GM13976 (cell line): ENCODE data around the gene C1orf116.

Experiments used
- DNase-seq: peaks from one replicate; pipeline ENCODE4 v3.0.0; 2012; ENCODE audit warnings: low spot score
- in situ Hi-C: fragments of 300-500 bp; cut with MboI; formaldehyde crosslinking; loops from one replicate; pipeline ENCODE4 v1.12.0; 2022; ENCODE audit warnings: low sequenced_read_pairs, mixed read lengths, inconsistent platforms; ENCODE audit not compliant: unreplicated experiment
- TF ChIP-seq, protein P1 (sequence below): IDR thresholded peaks from 2 replicates; pipeline ENCODE4 v1.5.1; 2012; ENCODE audit warnings: borderline replicate concordance, mild to moderate bottlenecking; ENCODE audit not compliant: insufficient read depth; ENCODE audit errors: extremely low read depth, missing control alignments, control extremely low read depth

The C1orf116 gene

DNA sequence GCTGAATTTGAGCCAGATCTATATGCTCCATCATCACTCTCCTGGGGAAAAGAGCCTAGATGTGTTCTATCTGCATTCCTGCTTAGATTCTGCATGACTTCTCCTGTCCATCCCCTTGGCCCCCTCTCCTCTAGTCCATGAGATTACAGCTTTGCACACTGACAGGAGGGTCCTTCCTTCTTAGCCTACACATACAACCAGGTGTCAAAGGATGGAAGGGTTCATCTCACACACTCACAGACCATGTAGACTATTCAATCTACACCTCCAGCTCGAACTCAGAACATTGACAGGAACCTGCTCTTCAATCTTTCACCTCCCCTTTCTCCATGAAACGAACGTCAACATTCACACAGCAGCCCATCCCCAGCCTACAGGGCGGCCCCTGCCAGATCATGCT lies 13.8 kb downstream of the C1orf116 start:
- TF ChIP-seq, protein P1, sequence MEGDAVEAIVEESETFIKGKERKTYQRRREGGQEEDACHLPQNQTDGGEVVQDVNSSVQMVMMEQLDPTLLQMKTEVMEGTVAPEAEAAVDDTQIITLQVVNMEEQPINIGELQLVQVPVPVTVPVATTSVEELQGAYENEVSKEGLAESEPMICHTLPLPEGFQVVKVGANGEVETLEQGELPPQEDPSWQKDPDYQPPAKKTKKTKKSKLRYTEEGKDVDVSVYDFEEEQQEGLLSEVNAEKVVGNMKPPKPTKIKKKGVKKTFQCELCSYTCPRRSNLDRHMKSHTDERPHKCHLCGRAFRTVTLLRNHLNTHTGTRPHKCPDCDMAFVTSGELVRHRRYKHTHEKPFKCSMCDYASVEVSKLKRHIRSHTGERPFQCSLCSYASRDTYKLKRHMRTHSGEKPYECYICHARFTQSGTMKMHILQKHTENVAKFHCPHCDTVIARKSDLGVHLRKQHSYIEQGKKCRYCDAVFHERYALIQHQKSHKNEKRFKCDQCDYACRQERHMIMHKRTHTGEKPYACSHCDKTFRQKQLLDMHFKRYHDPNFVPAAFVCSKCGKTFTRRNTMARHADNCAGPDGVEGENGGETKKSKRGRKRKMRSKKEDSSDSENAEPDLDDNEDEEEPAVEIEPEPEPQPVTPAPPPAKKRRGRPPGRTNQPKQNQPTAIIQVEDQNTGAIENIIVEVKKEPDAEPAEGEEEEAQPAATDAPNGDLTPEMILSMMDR: no peak
- in situ Hi-C loops: no loop called here
- DNase-seq: no peak

DNA sequence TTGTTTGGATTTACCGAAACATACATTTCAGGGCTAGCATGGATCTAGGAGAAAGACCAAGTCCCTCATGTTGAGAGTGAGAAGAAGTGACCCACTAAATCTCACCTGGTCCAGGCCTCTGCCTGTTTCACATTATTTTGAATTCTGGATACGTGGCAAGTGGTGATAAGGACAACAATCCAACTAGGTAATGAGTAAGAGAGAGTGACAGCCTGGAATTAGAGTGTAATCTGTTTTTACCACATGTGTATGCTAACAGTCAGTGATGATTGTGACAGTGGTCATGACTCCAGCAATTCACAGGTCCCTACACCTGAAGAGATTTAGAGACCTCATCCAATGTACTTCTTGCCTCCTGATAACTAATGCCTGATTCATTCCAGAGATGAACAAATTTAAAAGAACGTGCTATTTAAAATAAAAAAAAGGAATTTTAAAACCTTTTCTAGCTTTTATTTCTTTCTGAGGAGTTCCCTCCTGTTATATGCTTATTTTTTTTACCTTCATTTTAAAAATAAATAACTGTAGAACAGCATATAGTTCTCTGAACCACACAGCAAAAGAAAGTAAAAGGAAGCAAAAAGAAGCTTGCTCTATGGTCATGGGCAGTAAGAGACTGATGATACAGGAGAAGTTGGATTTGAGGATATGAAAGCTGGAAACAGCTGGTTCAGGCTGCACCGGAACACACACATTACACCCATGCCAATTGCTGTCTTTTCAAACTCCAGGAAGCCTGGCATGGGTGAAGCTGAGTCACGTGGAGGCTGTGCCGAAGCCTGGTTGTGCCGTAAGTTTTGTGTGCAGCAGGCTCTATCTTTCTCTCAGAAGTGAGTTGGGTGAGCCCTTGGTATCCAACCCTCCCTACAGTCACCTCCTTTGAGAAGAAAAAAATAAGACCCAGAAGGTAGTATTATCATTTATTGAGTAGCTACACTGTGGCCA lies 14.7 kb downstream of the C1orf116 start:
- in situ Hi-C loops: no loop called here
- DNase-seq: no peak
- TF ChIP-seq, protein P1: no peak

DNA sequence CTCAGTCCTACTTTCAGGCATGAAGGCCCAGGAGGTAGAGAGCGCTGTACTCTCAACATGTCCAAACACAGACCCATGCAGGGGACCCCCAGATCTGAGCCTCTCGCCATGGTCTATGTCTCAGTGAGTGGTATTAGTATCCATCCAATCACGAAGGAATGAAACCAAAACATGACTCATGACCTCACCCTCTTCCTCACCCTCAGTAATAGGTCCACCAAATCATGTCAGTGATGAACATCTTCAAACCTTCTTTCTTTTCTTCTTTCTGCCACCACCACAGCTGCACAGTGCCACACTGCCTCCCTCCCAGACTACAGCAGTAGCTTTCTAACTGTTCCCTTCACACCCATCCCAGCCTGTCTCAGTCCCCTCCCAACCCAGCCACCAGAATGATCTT lies 16.8 kb downstream of the C1orf116 start:
- TF ChIP-seq, protein P1: no peak
- in situ Hi-C loops: no loop called here
- no peak for DNase-seq

DNA sequence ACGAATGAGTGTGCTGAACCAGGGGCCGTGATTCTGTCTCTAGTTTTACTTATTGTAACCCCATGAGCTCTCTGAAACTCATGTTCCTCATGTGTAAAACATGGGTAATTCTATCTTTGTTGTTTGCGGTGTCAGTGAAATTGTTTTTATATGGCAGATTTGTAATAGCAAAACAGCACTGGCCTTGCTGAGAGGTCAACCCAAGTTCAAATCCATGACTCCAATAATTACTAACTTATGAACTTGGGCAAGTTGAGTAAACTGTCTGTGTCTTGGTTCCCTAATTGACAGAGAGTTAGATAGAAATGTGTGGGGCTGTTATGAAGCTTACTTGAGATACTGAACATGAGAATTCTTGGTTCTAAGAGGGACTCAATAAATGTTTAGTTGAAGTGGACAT lies 17.8 kb downstream of the C1orf116 start:
- in situ Hi-C loops: no loop called here
- DNase-seq: no peak
- TF ChIP-seq, protein P1: no peak

DNA sequence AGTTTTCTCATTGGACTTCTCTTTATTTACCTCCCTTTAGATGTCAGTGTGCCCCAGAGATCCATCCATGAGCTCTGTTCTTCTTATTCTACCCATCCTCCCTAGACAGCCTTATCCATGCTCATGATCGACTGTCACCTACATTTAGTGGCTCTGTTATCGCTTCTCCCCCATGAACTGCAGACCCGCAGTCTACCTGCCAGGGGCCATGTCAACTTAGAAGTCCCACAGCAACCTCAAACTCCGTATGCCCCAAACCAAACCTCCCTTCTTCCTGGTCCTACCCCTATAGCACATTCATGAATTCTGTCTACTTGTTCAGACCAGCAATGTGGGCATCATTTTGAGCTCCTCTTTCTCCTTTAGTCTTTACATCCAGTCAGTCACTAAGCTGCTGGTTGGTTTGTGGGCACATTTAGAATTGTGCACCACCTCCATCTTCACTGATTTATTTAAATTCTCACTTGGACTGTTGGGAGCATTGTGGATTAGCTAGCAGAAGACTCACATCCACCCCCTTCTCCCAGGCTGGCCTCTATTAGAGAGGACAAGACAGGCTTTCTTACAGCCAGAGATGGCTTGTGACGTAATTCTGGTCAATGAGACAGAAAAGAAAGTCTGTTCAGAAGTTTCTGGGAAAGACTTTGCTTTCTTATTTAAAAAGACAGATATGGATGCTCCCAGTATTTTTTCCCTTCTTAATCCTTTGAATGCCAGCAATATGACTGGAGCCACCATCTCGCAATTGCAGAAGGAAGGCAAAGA lies 19.1 kb downstream of the C1orf116 start:
- no peak for DNase-seq
- in situ Hi-C loops: no loop called here
- TF ChIP-seq, protein P1: no peak

DNA sequence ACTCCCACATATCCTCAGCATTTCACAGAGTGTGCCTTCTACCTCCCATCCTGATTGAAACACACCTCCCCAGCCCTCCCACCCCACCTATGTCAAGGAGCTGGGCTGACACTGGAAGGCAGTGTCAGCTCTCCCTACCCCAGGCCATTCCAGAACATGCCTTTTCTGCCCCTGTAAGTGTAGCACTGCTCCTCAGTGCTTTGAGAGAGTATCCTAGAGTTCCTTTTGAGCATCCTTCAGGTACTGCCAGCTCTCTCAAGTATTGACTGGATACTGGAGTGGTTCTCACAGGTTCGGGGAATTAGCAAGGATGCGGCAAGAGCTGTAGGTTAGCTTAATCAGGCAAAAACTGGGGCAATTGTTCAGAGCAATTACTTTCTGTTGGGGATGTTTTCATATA lies 21.8 kb downstream of the C1orf116 start:
- DNase-seq: no peak
- TF ChIP-seq, protein P1: no peak
- in situ Hi-C loops: no loop called here
